ENCODE results near the gene ACTMAP. TPM values are rescaled to one million over a fixed set of nuclear protein-coding genes. Genes with fewer than 3 reads are reported as not detected.

The ACTMAP gene
- total RNA-seq, 1 donor from 2014 or later, result under 0.01 TPM

GRCh38 chr19:40762754-40763470 lies 12.6 kb upstream of the ACTMAP start:
- no peaks in the 10 kb centered on the region for H3K4me1 ChIP-seq (ENCODE audit: control insufficient read depth in 3 of 3, insufficient read depth in 3 of 3, low read length in 3 of 3)
- peaks cover 64 to 74% (median 71%) of the 10 kb centered on the region in 3 donors for H3K36me3 ChIP-seq (ENCODE audit: control insufficient read depth in 3 of 3, insufficient read depth in 3 of 3, low read length in 3 of 3)

GRCh38 chr19:40759352-40759751 lies 9.1 kb upstream of the ACTMAP start:
- Histone ChIP-seq H3K9ac (ENCODE audit: low read depth in 1 of 3, low read length in 3 of 3) (no peak overlapping the region), H3K4me3 (ENCODE audit: low read length in 3 of 3) (no peak overlapping the region), H3K27ac (ENCODE audit: low read depth, low read length) (no peak overlapping the region), H3K4me1 (ENCODE audit: control insufficient read depth in 3 of 3, insufficient read depth in 3 of 3, low read length in 3 of 3) (peaks cover 3 to 7% (median 5%) of the 10 kb centered on the region in 3 donors), H3K9me3 (ENCODE audit: control insufficient read depth in 3 of 3, low read length in 3 of 3) (no peaks in the 10 kb centered on the region), H3K36me3 (ENCODE audit: control insufficient read depth in 3 of 3, insufficient read depth in 3 of 3, low read length in 3 of 3) (peaks cover 58 to 78% (median 62%) of the 10 kb centered on the region in 3 donors), H3K27me3 (ENCODE audit: control insufficient read depth in 3 of 3, insufficient read depth in 3 of 3, low read length in 3 of 3) (no peaks in the 10 kb centered on the region)

More at GRCh38 chr19:40762754-40763470, 12.6 kb upstream of the ACTMAP start:
- Histone ChIP-seq H3K4me3 (ENCODE audit: low read length in 3 of 3) (no peak overlapping the region), H3K27ac (ENCODE audit: low read depth, low read length) (no peak overlapping the region), H3K9ac (ENCODE audit: low read depth in 1 of 3, low read length in 3 of 3) (no peak overlapping the region), H3K9me3 (ENCODE audit: control insufficient read depth in 3 of 3, low read length in 3 of 3) (no peaks in the 10 kb centered on the region), H3K27me3 (ENCODE audit: control insufficient read depth in 3 of 3, insufficient read depth in 3 of 3, low read length in 3 of 3) (no peaks in the 10 kb centered on the region)

- Histone ChIP-seq H3K4me1 (ENCODE audit: control insufficient read depth in 3 of 3, insufficient read depth in 3 of 3, low read length in 3 of 3) (peaks cover 4 to 11% (median 7%) of the 10 kb centered on the region in 3 donors), H3K36me3 (ENCODE audit: control insufficient read depth in 3 of 3, insufficient read depth in 3 of 3, low read length in 3 of 3) (peaks cover 49 to 70% (median 53%) of the 10 kb centered on the region in 3 donors), H3K9ac (ENCODE audit: low read depth in 1 of 3, low read length in 3 of 3) (no peak overlapping the region), H3K9me3 (ENCODE audit: control insufficient read depth in 3 of 3, low read length in 3 of 3) (no peaks in the 10 kb centered on the region), H3K27ac (ENCODE audit: low read depth, low read length) (no peak overlapping the region), H3K4me3 (ENCODE audit: low read length in 3 of 3) (no peak overlapping the region), H3K27me3 (ENCODE audit: control insufficient read depth in 3 of 3, insufficient read depth in 3 of 3, low read length in 3 of 3) (no peaks in the 10 kb centered on the region)
Observed at GRCh38 chr19:40758491-40758890, 8.2 kb upstream of the ACTMAP start.

GRCh38 chr19:40756502-40757110 lies 6.3 kb upstream of the ACTMAP start:
- H3K4me1 ChIP-seq (ENCODE audit: control insufficient read depth in 3 of 3, insufficient read depth in 3 of 3, low read length in 3 of 3), result peaks cover 8 to 20% (median 16%) of the 10 kb centered on the region in 3 donors
- H3K27me3 ChIP-seq (ENCODE audit: control insufficient read depth in 3 of 3, insufficient read depth in 3 of 3, low read length in 3 of 3), result no peaks in the 10 kb centered on the region
- H3K9me3 ChIP-seq (ENCODE audit: control insufficient read depth in 3 of 3, low read length in 3 of 3), result no peaks in the 10 kb centered on the region

GRCh38 chr19:40755791-40756190 lies 5.5 kb upstream of the ACTMAP start:
- Histone ChIP-seq H3K9ac (ENCODE audit: low read depth in 1 of 3, low read length in 3 of 3) (no peak overlapping the region), H3K4me3 (ENCODE audit: low read length in 3 of 3) (no peak overlapping the region), H3K27ac (ENCODE audit: low read depth, low read length) (no peak overlapping the region), H3K36me3 (ENCODE audit: control insufficient read depth in 3 of 3, insufficient read depth in 3 of 3, low read length in 3 of 3) (peaks cover 27 to 46% (median 33%) of the 10 kb centered on the region in 3 donors), H3K9me3 (ENCODE audit: control insufficient read depth in 3 of 3, low read length in 3 of 3) (no peaks in the 10 kb centered on the region), H3K4me1 (ENCODE audit: control insufficient read depth in 3 of 3, insufficient read depth in 3 of 3, low read length in 3 of 3) (peaks cover 8 to 22% (median 19%) of the 10 kb centered on the region in 3 donors), H3K27me3 (ENCODE audit: control insufficient read depth in 3 of 3, insufficient read depth in 3 of 3, low read length in 3 of 3) (no peaks in the 10 kb centered on the region)

More at GRCh38 chr19:40756502-40757110, 6.3 kb upstream of the ACTMAP start:
- Histone ChIP-seq H3K4me3 (ENCODE audit: low read length in 3 of 3) (no peak overlapping the region), H3K9ac (ENCODE audit: low read depth in 1 of 3, low read length in 3 of 3) (peak overlapping the region in 1 of 3 donors; percentile 1), H3K27ac (ENCODE audit: low read depth, low read length) (no peak overlapping the region), H3K36me3 (ENCODE audit: control insufficient read depth in 3 of 3, insufficient read depth in 3 of 3, low read length in 3 of 3) (peaks cover 32 to 52% (median 37%) of the 10 kb centered on the region in 3 donors)

- Histone ChIP-seq H3K4me1 (ENCODE audit: control insufficient read depth in 3 of 3, insufficient read depth in 3 of 3, low read length in 3 of 3) (peaks cover 8 to 22% (median 19%) of the 10 kb centered on the region in 3 donors), H3K27ac (ENCODE audit: low read depth, low read length) (no peak overlapping the region), H3K36me3 (ENCODE audit: control insufficient read depth in 3 of 3, insufficient read depth in 3 of 3, low read length in 3 of 3) (peaks cover 22 to 41% (median 29%) of the 10 kb centered on the region in 3 donors), H3K27me3 (ENCODE audit: control insufficient read depth in 3 of 3, insufficient read depth in 3 of 3, low read length in 3 of 3) (no peaks in the 10 kb centered on the region), H3K4me3 (ENCODE audit: low read length in 3 of 3) (no peak overlapping the region), H3K9me3 (ENCODE audit: control insufficient read depth in 3 of 3, low read length in 3 of 3) (no peaks in the 10 kb centered on the region), H3K9ac (ENCODE audit: low read depth in 1 of 3, low read length in 3 of 3) (no peak overlapping the region)
Observed at GRCh38 chr19:40755248-40755624, 5.0 kb upstream of the ACTMAP start.

- H3K36me3 ChIP-seq (ENCODE audit: control insufficient read depth in 3 of 3, insufficient read depth in 3 of 3, low read length in 3 of 3), result peaks cover 17 to 37% (median 26%) of the 10 kb centered on the region in 3 donors
- no peaks in the 10 kb centered on the region for H3K27me3 ChIP-seq (ENCODE audit: control insufficient read depth in 3 of 3, insufficient read depth in 3 of 3, low read length in 3 of 3)
- no peaks in the 10 kb centered on the region for H3K9me3 ChIP-seq (ENCODE audit: control insufficient read depth in 3 of 3, low read length in 3 of 3)
- no peak overlapping the region for H3K4me3 ChIP-seq (ENCODE audit: low read length in 3 of 3)
- H3K9ac ChIP-seq (ENCODE audit: low read depth in 1 of 3, low read length in 3 of 3), result peak overlapping the region in 1 of 3 donors; percentile 40
- no peak overlapping the region for H3K27ac ChIP-seq (ENCODE audit: low read depth, low read length)
- peaks cover 10 to 27% (median 22%) of the 10 kb centered on the region in 3 donors for H3K4me1 ChIP-seq (ENCODE audit: control insufficient read depth in 3 of 3, insufficient read depth in 3 of 3, low read length in 3 of 3)
Observed at GRCh38 chr19:40754611-40755247, 4.5 kb upstream of the ACTMAP start.

- Histone ChIP-seq H3K27me3 (ENCODE audit: control insufficient read depth in 3 of 3, insufficient read depth in 3 of 3, low read length in 3 of 3) (no peaks in the 10 kb centered on the region), H3K36me3 (ENCODE audit: control insufficient read depth in 3 of 3, insufficient read depth in 3 of 3, low read length in 3 of 3) (peaks cover 2 to 19% (median 12%) of the 10 kb centered on the region in 3 donors), H3K4me3 (ENCODE audit: low read length in 3 of 3) (peak overlapping the region in 2 of 3 donors; percentile 91 to 97), H3K4me1 (ENCODE audit: control insufficient read depth in 3 of 3, insufficient read depth in 3 of 3, low read length in 3 of 3) (peaks cover 22 to 42% (median 36%) of the 10 kb centered on the region in 3 donors), H3K27ac (ENCODE audit: low read depth, low read length) (peak overlapping the region; percentile 93), H3K9me3 (ENCODE audit: control insufficient read depth in 3 of 3, low read length in 3 of 3) (no peaks in the 10 kb centered on the region), H3K9ac (ENCODE audit: low read depth in 1 of 3, low read length in 3 of 3) (peak overlapping the region in 1 of 3 donors; percentile 86)
Observed at GRCh38 chr19:40752257-40752781, 2.0 kb upstream of the ACTMAP start.

GRCh38 chr19:40750874-40751537 lies 729 bp upstream of the ACTMAP start, which contains the start of gene SNRPA:
Gene SNRPA (plus strand): TSS chr19:40751203. CDS start chr19:40751409, 206 bp downstream.
- H3K4me3 ChIP-seq (ENCODE audit: low read length in 3 of 3), result peak within 1 kb of the TSS; percentile 93 to 97 (median 94)

More at GRCh38 chr19:40750874-40751537, 729 bp upstream of the ACTMAP start, which contains the start of gene SNRPA:
- peak within 1 kb of the TSS; percentile 99 for H3K27ac ChIP-seq (ENCODE audit: low read depth, low read length)
- peaks cover 22 to 42% (median 37%) of the 10 kb centered on the region in 3 donors for H3K4me1 ChIP-seq (ENCODE audit: control insufficient read depth in 3 of 3, insufficient read depth in 3 of 3, low read length in 3 of 3)
- H3K9ac ChIP-seq (ENCODE audit: low read depth in 1 of 3, low read length in 3 of 3), result peak within 1 kb of the TSS; percentile 87 to 92 (median 91)
- H3K36me3 ChIP-seq (ENCODE audit: control insufficient read depth in 3 of 3, insufficient read depth in 3 of 3, low read length in 3 of 3), result peaks cover 0 to 11% (median 3%) of the 10 kb centered on the region in 3 donors
- H3K9me3 ChIP-seq (ENCODE audit: control insufficient read depth in 3 of 3, low read length in 3 of 3), result no peaks in the 10 kb centered on the region
- H3K27me3 ChIP-seq (ENCODE audit: control insufficient read depth in 3 of 3, insufficient read depth in 3 of 3, low read length in 3 of 3), result no peaks in the 10 kb centered on the region
